Panc1 (cell line): ENCODE results near the gene NPR3.

Experiments
- CTCF ChIP-seq: fragments of 450-650 bp; IDR thresholded peaks from 2 replicates; pipeline ENCODE4 v1.5.1; 2017; ENCODE audit warnings: mild to moderate bottlenecking
- REST ChIP-seq, 2 experiments: IDR thresholded peaks; 2 replicates each; pipeline ENCODE4 v1.6.1; 2011 to 2012; ENCODE audit warnings: low read depth in 2 of 2, control low read depth in 1 of 2, low read length in 1 of 2, mild to moderate bottlenecking in 1 of 2, moderate library complexity in 1 of 2; ENCODE audit not compliant: insufficient read depth in 1 of 2

GRCh38 chr5:32713770-32714381 lies 2.8 kb downstream of the NPR3 start:
- no peak for TF ChIP-seq CTCF
- TF ChIP-seq REST (IDR thresholded peaks at IDR 0.05; ENCODE audit: insufficient read depth in 1 of 2, low read depth in 2 of 2, low read length in 1 of 2): no peak
